Ishikawa (cell line): ENCODE measurements around the gene DNAJC6.

Experiments
- CEBPB ChIP-seq: IDR thresholded peaks from 2 replicates; pipeline ENCODE4 v1.6.1; 2012
- EP300 ChIP-seq: IDR thresholded peaks from 2 replicates; pipeline ENCODE4 v1.6.1; 2012; ENCODE audit warnings: borderline replicate concordance
- FOXM1 ChIP-seq: IDR thresholded peaks from 2 replicates; pipeline ENCODE4 v1.6.1; 2012; ENCODE audit warnings: low read depth, borderline replicate concordance
- RAD21 ChIP-seq: IDR thresholded peaks from 2 replicates; pipeline ENCODE4 v1.6.1; 2012; ENCODE audit warnings: low read depth
- TAF1 ChIP-seq: IDR thresholded peaks from 2 replicates; pipeline ENCODE4 v1.6.1; 2012; ENCODE audit warnings: low read depth, mild to moderate bottlenecking
- TCF12 ChIP-seq: IDR thresholded peaks from 2 replicates; pipeline ENCODE4 v1.6.1; 2012; ENCODE audit warnings: low read depth
- ZBTB7A ChIP-seq: IDR thresholded peaks from 2 replicates; pipeline ENCODE4 v1.6.1; 2012; ENCODE audit warnings: low read depth
- TF ChIP-seq, protein P1 (sequence below): IDR thresholded peaks from 2 replicates; pipeline ENCODE4 v1.6.1; 2012
- TF ChIP-seq, protein P2 (sequence below): IDR thresholded peaks from 2 replicates; pipeline ENCODE4 v1.6.1; 2012; ENCODE audit warnings: low read depth, mild to moderate bottlenecking

DNA sequence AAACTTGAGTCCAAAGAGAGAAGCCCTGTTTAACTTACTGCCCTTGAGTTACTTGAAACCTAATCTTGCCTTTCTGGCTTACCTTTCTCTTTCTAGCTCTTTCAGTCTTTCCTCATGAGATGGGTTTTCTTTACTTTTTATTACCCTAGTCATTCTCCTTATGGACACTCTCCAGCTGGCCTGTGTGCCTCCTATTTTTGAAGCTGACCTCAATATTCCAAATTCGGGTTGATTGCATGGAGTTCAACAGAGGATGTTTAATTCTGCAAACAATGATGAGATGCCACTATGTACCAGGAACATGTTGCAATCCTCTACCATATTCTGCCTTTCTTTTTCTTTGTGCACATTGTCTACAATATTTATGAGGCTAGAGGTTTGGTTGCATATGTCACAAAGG, 20.7 kb downstream of the DNAJC6 start:
- TF ChIP-seq EP300 (no peak), TAF1 (no peak), TCF12 (no peak), ZBTB7A (no peak), FOXM1 (no peak), RAD21 (no peak), CEBPB (no peak)
- TF ChIP-seq, protein P1, sequence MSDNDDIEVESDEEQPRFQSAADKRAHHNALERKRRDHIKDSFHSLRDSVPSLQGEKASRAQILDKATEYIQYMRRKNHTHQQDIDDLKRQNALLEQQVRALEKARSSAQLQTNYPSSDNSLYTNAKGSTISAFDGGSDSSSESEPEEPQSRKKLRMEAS = no peak
- TF ChIP-seq, protein P2, sequence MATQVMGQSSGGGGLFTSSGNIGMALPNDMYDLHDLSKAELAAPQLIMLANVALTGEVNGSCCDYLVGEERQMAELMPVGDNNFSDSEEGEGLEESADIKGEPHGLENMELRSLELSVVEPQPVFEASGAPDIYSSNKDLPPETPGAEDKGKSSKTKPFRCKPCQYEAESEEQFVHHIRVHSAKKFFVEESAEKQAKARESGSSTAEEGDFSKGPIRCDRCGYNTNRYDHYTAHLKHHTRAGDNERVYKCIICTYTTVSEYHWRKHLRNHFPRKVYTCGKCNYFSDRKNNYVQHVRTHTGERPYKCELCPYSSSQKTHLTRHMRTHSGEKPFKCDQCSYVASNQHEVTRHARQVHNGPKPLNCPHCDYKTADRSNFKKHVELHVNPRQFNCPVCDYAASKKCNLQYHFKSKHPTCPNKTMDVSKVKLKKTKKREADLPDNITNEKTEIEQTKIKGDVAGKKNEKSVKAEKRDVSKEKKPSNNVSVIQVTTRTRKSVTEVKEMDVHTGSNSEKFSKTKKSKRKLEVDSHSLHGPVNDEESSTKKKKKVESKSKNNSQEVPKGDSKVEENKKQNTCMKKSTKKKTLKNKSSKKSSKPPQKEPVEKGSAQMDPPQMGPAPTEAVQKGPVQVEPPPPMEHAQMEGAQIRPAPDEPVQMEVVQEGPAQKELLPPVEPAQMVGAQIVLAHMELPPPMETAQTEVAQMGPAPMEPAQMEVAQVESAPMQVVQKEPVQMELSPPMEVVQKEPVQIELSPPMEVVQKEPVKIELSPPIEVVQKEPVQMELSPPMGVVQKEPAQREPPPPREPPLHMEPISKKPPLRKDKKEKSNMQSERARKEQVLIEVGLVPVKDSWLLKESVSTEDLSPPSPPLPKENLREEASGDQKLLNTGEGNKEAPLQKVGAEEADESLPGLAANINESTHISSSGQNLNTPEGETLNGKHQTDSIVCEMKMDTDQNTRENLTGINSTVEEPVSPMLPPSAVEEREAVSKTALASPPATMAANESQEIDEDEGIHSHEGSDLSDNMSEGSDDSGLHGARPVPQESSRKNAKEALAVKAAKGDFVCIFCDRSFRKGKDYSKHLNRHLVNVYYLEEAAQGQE = no peak
